VCaP (cell line): ENCODE measurements around the gene COL27A1.

Experiments used
- H3K27ac ChIP-seq: fragments of 450-650 bp; 2 replicates; pipeline ENCODE4 v1.5.1; 2017
- CTCF ChIP-seq: fragments of 450-650 bp; conservative IDR thresholded peaks from 2 replicates; pipeline ENCODE4 v1.5.1; 2017; ENCODE audit warnings: mild to moderate bottlenecking, moderate library complexity

Gene COL27A1

GRCh38 chr9:114246558-114246957, 91.2 kb downstream of the COL27A1 start:
- TF ChIP-seq CTCF = no peak
- no peak overlapping the region for H3K27ac ChIP-seq

- H3K27ac ChIP-seq = no peak overlapping the region
- TF ChIP-seq CTCF = no peak
Measured at GRCh38 chr9:114247077-114247476, 91.7 kb downstream of the COL27A1 start.

- no peak overlapping the region for H3K27ac ChIP-seq
- TF ChIP-seq CTCF = no peak
Measured at GRCh38 chr9:114247491-114247890, 92.2 kb downstream of the COL27A1 start.

- H3K27ac ChIP-seq = no peak overlapping the region
- TF ChIP-seq CTCF = no peak
Measured at GRCh38 chr9:114248299-114248707, 93.0 kb downstream of the COL27A1 start.

- no peak overlapping the region for H3K27ac ChIP-seq
- TF ChIP-seq CTCF = no peak
Measured at GRCh38 chr9:114249424-114250234, 94.3 kb downstream of the COL27A1 start.

- TF ChIP-seq CTCF = no peak
- H3K27ac ChIP-seq = no peak overlapping the region
Measured at GRCh38 chr9:114250235-114250568, 94.9 kb downstream of the COL27A1 start.

GRCh38 chr9:114250648-114251047, 95.3 kb downstream of the COL27A1 start:
- TF ChIP-seq CTCF = no peak
- no peak overlapping the region for H3K27ac ChIP-seq
